DMS53 (cell line): ENCODE measurements around the gene KIAA0319L.
"Not testable (repeated sequence)": the region's sequence is repeated elsewhere in the genome, so short reads cannot be mapped to it uniquely, and the experiment has no call there.

ENCODE experiments used
- DNase-seq: peaks from one replicate; lab custom pipeline; 2025; lab: John Stamatoyannopoulos, UW

KIAA0319L gene

DNA sequence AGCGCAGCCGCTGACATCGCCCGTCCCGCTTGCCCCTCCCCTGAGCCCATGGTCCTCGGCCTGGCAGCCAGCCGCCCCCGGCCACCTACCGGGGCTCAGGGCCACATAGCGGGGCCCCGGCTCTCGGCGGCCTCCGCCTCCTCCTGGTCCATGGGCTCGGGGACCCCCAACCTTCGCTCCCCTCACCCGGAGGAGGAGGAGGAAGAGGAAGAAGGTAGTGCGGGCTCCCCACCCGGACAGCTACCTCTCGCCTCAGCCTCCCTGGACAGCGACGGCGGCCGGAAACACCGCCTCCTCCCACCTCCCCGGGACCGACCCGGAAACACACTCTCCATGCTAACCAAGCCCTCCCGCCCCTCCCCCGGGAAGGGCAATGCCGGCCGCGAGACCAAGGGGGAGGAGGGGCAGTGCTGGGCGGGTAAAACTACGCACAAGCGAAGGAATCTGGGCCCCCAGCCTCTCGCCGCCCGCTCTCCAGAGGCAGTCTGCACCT is at the start of gene KIAA0319L:
Gene KIAA0319L, minus strand, starts transcription at position 286 of the 493 bp plus-strand sequence. CDS start 2,912 bp downstream, outside the sequence.
- peak; percentile 96 for DNase-seq

DNA sequence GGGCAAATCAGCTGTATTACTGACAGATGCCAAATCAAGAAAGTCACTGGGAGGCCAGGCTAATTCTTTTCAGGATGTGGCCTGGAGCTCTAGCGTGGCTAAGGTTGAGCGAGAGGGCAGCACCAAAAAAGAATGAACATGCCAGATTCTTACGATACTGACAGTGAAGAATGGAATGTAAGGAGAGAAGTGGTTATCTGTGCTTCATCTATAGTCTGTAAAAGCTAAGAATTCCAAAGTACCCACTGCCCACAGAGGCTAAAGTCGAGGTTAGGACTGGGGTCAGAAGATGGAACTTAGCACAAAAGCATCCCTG is 48.6 kb upstream of the KIAA0319L start:
- DNase-seq: no peak

DNA sequence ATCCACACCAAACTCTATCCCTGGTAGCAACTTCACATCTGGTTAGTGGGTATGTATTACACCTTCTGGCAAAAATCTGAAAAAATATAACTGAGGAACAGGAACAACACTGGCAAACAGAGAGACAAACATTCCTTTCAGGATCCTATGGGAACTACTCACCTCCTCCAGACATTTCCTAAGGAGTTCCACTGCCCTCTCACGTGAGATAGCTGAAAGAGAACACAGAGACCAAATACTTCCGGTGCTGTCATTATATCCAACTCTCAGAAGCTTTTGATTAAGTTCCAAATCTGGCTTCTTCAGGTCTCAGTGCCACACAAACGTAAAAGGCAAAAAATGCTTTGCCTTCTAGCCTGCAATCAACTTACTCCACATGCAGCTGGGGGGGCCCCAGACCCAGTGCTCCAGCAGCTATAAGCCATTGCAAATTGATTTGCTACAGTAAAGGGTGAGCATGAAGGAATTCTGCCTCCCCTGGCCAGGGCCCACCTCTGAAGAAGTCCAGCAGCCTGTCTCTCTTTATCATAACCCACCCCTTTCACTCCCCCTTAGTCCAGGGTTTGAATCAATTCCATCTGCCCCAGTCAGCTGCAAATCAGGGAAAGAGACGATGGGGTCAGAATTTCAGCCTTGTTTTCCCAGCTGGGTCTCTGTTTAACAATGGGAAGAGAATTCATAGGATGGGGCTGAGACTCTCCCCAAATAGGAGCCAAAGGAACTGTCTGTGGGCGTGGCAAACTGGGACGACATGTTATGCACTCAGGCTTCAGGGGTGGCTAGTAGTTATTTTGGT is 48.1 kb upstream of the KIAA0319L start:
- DNase-seq: no peak

DNA sequence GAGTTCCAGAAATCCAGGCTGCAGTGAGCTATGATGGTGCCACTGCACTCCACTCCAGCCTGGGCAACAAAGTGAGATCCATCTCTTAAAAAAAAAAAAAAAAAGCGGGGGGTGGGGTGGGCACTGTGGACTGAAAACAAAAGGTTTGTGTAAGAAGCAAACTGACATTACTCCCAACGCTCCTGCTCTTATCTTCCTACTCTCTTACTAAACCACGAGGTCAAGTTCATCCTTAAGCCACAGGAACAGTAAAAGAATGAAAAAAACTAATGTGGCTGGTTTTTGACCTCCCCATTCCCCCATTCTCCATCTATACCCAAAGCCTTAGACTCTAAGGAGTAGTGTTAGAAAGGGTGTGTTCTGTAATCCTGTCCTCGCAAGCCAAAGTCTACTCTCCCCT is 46.7 kb upstream of the KIAA0319L start:
- DNase-seq: no peak

DNA sequence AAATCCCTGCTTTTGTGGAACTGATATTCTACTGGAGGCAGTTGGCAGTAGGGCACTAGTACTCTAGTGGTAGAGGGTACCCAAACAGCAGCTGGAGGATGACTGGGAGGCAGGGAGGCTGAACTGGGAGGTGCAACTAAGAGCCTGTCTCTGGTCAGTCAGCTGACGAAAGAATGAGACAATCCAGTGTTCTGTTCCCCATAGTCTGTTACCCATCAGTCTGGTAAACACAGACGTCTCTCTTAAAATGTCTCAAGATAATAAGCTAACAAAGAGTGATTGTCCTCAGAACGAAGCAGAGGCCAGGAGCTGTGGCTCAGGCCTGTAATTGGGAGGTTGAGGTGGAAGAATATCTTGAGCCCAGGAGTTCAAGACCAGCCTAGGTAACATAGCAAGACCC is 46.3 kb upstream of the KIAA0319L start:
- DNase-seq: no peak

DNA sequence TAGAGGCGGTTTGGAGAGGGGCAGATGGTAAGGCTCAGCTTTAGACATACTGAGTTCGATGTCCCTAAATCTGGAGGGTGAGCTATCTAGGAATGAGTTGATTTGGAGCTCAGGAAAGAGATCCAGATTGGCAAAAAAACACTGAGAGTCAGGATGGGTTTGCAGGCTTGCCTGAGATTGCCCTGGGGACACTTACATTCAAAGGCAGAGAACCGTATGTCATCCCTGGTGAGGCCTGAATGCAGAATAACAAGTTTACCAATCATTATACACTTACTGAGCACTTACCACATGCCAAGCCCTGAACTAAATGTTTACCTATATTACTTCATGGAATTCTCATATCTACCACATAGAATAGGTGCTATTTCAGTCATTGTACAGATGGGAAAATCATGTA is 43.4 kb upstream of the KIAA0319L start:
- DNase-seq: no peak

DNA sequence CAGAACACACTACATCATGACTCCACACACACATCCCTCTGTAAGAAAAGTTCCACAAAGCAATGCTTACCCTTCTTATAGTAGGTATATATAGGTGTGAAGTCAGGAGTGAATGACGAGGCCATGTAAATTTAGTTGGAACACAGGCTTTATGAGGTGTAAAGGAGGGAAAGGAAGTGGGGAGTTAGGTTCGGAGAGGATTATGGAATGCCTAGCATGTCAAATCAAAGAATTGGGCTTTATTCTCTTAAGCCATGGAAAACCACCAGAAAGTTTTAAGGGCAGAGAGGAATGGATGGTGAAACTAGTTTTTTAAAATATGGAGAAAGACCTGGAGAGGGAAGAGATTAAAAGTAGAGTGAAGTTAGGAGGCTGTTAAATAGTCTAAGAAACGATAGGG is 42.2 kb upstream of the KIAA0319L start:
- DNase-seq: no peak

DNA sequence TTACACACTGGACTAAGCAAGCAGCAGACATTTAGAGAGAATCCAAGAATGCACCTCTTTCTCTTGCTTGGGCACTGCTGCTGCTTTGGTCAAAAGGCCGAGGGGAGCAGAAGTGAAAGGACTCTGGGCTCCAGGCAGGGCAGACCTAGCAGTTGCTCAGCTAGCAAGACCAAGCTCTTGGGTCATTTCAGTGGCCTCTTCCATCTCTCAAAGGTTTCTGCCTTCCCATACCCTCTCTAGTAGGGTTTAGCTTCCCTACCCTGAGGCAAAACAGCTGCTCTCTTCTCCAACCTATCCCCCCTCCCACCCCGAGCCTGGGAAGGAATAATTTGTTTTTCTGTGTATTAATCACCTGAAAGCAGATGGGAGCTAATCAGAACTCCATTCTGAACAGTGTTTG is 41.7 kb upstream of the KIAA0319L start:
- no peak for DNase-seq

DNA sequence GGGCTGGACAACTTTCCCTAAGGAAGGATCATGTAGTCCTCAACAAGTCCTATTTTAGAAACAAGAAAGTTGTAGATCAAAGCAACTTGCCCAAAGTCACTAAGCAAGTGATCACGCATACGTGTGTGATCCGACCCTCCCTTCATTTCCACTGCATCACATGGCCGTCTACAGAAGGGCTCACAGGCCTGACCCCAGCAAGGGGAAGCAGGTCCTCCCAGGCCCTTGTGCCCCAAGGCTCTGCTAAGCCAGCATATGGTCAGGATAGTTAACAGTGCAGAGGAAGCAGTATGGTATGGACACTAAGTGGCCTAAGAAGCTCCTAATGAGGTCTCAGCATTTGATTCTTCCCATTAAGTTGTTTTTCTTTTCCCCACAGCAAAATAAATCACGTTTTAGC is 40.7 kb upstream of the KIAA0319L start:
- DNase-seq: no peak

DNA sequence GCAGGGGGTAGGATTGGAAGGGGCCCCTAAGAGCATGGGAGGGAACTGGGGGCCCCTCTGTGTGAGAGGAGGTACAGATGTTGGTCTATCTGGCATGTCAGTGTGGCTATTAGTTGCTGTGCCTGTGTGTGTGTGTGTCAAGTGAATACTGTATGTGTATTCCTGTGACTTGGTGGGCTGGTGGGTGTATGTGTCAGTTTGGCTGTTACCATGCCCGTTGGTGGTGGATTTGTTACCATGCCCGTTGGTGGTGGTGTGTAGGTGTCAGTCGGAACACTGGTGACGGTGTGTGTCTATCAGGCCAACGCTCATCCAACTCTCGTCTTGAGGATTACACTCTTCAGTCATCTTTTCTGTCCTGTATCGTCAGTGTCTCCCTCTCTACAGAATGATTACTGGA is 38.5 kb upstream of the KIAA0319L start:
- no peak for DNase-seq

DNA sequence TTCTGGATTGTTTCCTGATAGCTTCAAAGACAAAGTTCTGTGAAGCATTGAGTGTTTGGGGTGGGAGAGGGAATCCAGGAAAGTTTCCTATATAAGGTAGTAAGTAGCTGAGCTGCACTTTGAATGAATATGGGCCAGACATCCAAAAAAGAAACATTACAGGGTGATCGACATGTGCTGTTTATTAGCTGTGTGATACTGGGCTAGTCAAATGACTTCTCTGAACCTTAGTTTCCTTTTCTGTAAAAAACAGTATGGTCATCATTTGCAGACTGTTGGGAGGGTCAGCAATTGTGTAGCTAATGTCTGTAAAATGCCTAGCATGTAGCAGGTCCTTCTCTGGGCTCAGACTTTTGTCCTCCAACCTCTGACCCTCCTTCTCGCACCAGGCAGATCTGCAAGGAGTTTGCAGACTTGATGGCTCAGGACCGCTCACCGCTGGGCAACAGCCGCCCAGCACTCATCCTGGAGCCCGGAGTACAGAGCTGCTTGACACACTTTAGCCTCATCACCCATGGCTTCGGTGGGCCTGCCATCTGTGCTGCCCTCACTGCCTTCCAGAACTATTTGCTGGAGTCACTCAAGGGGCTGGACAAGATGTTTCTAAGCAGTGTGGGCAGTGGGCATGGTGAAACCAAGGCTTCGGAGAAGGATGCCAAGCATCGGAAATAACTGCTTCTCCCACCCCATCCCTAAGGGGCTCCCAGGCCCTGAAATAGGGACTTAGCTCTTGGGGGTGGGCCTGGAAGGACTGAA is 37.0 kb upstream of the KIAA0319L start:
- DNase-seq: no peak

DNA sequence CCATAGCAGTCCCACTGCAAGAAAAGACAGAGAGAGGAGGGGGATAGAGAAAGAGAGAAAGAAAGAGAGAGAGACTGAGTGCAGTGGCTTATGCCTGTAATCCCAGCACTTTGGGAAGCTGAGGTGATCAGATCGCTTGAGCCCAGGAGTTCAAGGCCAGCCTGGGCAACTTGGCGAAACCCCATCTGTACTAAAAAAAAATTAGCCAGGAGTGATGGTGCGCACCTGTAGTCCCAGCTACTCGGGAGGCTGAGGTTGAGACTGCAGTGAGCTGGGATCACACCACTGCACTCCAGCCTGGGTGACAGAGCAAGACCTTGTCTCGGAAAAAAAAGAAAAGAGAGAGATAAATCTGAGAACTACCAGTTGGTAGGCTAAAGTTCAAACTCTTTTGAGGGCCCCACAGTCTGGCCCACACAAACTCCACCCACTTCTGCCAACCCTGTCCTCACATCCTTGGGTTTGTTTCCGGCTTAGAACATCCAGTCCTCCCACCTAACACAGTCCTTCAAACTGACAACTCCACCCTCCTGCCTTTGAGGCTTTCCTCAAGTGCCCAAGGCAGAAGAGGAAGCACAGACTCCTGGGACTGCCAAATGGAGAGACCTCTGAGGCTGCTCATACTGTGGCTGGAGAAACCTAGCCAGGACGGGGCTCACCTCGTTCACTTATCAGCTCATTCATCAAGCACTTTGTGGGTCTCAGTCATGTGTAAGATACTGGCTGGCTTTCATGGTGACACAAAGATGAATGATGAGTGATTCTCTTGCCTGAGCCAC is 36.0 kb upstream of the KIAA0319L start:
- no peak for DNase-seq

DNA sequence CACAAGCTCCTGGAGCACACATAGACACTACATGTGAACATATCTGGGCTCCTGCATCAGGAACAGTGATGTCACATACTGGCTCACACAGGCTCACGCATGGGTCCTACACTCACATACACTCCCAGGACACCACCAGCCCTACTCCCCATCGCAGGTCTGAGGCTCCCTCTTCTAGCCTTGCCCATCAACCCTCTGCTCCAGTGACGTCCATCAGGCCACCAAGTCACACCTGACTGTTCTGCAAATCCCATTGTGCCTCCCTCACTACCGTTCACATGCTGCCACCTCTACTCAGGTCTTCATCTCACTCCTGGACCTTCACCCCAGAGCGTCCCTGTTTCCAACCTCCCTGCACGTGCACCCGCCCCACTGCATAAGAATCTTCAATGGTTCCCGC is 34.0 kb upstream of the KIAA0319L start:
- no peak for DNase-seq

DNA sequence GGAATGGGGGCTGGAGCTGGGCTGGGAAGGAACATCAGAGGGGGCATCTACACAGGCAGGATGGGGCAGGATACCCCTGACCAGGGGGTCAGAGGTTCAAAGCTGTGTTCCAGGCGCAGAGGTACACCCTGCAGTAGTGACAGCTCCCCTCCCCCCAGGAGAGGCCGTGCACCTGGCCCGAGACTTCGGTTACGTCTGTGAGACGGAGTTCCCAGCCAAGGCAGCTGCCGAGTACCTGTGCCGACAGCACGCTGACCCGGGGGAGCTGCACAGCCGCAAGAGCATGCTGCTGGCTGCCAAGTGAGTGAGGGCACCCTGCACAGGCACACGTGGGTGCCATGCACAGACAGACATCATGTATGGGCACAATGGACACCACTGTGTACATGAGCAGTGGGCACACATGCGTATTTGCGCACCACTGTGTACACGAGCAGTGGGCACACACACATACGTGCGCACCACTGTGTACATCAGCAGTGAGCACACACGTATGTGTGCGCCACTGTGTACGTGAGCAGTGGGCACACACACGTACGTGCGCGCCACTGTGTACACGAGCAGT is 33.4 kb upstream of the KIAA0319L start:
- DNase-seq: no peak

DNA sequence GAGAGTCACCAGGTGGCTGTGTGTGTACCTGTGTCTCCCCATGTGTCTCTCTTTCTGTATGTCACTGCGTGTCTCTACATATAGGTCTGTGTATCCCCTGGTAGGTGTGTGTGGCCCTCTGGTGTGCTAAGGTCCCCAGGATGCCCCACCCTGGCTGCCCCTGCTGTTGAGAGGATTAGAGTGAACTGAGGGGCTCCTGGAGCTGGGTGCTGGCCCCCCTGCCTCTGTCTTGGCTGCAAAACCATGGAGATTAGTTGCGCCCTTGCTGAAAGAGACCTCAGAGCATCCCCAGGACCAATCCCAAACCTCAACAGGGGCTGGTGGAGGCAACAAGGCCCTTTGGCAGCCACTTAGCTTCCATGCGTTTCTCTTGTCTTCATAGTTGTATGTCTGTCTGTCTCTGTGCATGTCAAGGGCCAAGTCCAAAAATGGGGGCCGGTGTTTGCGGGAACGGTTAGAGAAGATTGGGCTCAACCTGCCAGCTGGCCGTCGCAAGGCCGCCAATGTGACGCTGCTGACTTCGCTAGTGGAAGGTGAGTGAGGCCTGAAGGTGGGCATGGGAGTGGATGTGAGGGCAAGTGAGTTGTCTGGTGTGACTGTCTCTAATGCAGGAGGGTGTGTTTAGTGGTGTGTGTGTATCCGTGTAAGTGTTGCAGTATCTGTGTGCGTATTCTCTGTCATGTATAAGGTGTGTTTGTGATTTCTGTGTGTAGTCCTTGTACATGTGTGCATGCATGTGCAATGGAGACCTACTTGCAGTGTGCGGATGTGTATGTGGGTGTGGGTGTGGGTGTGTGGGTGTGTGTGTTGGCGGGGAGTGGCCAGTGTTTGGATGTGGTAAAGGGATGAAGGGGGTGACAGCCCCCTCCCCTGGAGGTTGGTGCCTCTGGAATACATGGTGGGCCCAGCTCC is 32.6 kb upstream of the KIAA0319L start:
- DNase-seq: no peak

DNA sequence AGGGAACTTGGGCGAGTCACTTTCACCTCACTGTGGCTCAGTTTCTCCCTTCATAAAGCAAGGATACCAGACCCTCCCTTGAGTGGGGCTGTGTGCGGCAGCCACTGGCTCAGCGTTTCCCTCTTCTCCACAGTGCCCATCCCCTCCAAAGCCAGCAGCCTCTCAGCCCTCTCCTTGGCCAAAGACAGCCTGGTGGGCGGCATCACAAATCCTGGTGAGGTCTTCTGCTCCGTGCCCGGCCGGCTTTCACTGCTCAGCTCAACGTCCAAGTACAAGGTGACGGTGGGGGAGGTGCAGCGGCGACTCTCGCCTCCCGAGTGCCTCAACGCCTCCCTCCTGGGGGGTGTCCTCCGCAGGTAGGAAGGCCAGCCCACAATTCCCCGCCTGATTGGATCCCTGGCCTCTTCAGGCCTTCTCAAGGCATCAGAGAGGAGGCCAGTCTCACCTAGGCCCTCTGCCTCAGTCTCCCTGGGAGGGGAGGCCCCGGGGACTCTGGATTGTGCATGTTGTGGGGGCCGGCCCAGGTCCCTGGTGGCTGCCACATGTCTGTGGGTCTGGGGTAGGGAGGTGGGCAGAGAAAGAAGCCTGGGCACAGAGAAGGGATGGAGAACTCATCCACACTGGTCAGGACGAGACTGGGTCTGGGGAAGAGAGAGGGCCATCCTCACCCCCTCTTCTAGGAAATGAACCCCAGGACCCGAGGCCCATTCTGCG is 31.2 kb upstream of the KIAA0319L start:
- no peak for DNase-seq

DNA sequence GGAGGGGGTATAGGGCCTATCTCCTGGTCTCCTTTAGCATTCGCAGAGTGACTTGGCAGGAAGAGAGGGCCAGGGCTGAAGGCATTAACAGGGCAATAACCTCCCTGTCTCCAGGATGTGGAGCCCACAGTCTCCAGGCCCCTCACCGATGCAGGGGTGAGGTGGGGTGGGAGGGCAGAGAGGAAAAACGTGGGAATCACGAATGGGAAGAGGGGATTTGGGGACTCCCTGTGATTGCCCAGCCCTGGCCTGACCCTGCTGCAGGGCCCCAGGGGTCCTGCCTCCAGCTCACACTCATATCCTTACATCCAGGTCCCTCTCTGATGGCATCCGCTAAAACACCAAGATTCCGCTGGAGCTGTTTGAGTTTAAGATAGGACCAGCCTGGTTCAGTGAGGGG is 30.5 kb upstream of the KIAA0319L start:
- DNase-seq: no peak

DNA sequence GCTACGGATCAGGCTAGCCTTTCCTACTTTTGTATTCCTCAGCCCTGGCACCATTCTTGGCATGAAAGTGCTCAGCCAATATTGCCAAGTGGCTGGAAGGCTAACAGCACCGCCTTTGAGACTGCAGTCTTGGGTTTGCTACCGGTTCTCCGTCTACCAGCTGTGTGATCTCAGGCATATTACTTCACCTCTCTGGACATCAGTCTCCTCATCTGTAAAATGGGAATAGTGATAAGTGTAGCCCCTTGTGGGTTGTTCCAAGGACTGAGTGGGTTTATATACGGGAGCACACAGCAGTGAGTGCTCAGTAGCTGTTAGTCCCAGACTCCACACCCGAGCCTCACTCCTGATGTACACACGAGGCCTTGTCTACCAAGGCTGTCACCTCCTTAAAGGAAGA is 29.6 kb upstream of the KIAA0319L start:
- DNase-seq: no peak

DNA sequence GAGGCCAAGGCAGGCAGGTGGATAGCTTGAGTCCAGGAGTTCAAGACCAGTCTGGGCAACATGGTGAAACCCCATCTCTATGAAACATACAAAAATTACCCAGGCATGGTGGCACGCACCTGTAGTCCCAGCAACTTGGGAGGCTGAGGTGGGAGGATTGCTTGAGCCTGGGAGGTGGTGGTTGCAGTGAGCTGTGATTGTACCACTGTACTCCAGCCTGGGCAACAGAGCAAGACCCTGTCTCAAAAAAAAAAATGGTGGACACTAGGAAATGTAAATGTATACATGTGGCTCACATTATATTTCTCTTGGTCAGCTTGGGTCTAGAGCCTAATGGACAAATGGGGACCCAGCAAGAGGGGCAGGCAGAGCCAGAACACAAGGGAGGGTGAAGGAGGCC is 28.6 kb upstream of the KIAA0319L start:
- not testable (repeated sequence) for DNase-seq

DNA sequence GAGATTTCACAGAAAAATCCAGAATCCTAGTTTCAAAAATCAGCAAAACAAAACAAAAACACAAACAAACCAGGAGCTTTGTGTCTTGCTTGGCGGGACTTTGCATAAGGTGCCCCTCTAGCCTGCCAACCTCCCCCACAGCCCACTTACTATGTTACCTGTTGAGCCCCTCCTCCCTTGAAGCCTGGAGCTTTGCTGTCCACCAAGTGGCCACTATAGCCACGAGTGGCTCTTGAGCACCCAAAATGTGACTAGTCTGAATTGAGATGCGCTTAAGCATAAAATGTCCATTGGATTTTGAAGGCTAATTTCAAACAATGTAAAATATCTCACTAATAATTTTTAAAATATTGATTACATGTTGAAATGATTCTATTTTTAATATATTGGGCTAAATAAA is 28.1 kb upstream of the KIAA0319L start:
- no peak for DNase-seq

DNA sequence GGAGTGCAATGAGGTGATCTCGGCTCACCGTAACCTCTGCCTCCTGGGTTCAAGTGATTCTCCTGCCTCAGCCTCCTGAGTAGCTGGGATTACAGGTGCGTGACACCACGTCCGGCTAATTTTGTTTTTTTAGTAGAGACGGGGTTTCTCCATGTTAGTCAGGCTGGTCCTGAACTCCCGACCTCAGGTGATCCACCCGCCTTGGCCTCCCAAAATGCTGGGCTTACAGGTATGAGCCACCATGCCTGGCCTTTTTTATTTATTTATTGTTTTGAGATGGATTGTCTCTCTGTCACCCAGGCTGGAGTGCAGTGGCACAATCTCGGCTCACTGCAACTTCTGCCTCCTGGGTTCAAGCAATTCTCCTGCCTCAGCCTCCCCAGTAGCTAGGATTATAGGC is 24.4 kb upstream of the KIAA0319L start:
- not testable (repeated sequence) for DNase-seq
